C1 segment of cervical spinal cord (tissue), 14 donors: Measurements from ENCODE around the gene CHRNG.
"Not testable (repeated sequence)": the region's sequence is repeated elsewhere in the genome, so short reads cannot be mapped to it uniquely, and the experiment has no call there.

Experiments used
- DNase-seq, 14 donors: peaks; one replicate each; lab custom pipeline; 2025; lab: John Stamatoyannopoulos, UW

CHRNG gene

DNA sequence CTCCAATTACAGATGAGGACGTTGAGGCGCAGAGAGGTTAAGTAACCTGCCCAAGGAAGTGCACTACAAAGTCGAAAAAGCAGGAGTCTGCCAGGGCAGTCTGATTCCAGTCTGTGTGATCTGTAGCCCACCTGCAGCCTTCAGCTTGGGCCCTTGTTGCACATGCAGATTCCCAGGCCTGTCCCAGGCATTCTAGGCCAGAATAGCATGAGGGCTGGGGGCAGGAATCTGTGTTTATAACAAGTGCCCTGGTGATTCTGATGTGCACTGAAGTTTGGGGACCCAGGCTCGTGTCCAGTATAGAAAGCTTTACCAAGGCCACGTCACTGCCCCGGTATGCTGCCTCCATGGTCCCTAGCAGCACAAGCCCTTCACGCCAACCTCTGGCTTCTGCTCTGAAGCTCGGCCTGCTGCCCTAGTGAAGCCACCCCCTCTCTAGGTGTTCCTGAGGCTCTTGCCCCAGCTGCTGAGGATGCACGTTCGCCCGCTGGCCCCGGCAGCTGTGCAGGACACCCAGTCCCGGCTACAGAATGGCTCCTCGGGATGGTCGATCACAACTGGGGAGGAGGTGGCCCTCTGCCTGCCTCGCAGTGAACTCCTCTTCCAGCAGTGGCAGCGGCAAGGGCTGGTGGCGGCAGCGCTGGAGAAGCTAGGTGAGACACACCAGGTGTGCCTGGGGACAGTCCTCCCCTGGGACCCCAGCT is 4.6 kb downstream of the CHRNG start:
- no peak for DNase-seq

DNA sequence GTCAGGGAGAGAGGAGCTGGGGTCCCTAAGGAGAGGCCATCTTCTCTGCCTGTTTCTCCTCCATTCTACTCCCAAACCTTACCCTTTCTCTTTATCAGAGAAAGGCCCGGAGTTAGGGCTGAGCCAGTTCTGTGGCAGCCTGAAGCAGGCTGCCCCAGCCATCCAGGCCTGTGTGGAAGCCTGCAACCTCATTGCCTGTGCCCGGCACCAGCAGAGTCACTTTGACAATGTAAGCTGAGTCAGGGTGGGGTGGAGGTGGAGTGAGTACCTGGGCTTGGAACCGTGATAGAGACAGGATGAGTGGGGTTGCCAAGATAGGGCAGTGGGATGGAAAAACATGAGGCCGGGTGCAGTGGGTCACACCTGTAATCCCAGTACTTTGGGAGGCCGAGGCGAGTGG is 5.2 kb downstream of the CHRNG start:
- no peak for DNase-seq

DNA sequence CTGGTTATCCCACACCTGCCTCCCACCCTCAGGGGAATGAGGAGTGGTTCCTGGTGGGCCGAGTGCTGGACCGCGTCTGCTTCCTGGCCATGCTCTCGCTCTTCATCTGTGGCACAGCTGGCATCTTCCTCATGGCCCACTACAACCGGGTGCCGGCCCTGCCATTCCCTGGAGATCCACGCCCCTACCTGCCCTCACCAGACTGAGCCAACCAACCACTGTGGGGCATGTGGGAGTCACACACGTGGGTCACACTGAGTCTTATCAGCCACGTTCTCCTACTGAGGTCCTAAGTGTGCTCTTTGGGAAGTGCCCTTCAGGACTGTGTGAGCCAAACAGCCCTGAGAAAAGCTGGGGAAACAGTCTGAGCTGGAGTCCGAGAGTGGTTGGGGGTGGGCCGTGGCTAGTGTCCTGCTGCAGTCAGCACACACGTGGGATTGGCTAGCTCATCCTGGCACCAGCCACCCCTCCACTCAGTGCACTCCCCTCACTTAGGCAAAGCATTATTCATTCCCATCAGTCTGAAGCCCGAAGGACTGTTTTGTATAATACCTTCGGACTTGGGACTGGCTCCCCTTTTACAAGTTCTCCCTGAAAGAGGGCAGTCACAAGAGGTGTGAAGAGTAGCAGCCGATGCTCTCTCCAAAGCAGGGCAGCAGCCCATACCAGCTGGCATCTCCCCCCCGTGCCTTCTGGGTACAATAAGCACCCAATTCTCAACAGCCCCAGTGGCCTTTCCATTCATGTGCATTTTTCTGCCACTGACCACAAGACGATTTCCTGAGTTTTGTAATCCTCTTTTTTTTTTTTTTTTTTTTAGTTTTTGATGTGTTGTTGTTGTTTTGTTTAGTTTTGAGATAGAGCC is 6.3 kb downstream of the CHRNG start:
- peak in 1 of 14 donors; percentile 22 for DNase-seq

DNA sequence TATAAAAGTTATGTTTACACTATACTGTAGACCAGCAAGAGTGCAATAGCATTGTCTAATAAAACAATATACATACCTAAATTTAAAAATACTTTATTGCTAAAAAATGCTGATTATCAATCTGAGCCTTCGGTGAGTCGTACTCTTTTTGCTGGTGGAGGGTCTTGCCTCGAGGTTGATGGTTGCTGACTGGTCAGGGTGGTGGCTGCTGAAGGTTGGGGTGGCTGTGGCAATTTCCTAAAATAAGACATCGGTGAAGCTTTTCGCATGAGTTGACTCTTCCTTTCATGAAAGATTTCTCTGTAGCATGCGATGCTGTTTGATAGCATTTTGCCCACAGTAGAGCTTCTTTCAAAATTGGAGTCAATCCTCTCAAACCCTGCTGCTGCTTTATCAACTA is 8.5 kb downstream of the CHRNG start:
- no peak for DNase-seq

DNA sequence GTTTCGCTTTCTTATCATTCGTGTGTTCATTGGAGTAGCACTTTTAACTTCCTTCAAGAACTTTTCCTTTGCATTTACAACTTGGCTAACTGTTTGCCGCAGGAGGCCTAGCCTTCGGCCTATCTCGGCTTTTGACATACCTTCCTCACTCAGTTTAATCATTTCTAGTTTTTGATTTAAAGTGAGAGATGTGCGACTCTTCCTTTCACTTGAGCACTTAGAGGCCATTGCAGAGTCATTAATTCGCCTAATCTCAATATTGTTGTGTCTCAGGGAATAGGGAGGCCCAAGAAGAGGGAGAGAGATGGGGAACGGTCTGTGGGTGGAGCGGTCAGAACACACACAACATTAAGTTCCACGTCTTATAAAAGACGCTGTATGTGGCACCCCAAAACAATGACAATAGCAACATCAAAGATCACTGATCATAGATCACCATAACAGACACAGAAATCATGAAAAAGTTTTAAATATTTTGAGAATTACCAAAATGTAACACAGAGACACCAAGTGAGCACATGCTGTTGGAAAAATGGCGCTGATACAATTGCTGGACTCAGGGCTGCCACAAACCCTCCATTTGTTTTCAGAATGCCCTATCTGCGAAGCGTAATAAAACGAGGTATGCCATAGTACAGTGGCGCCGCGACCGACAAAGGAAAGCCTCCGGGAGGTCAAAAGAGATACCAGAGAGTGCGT is 10.3 kb downstream of the CHRNG start:
- no peak for DNase-seq

DNA sequence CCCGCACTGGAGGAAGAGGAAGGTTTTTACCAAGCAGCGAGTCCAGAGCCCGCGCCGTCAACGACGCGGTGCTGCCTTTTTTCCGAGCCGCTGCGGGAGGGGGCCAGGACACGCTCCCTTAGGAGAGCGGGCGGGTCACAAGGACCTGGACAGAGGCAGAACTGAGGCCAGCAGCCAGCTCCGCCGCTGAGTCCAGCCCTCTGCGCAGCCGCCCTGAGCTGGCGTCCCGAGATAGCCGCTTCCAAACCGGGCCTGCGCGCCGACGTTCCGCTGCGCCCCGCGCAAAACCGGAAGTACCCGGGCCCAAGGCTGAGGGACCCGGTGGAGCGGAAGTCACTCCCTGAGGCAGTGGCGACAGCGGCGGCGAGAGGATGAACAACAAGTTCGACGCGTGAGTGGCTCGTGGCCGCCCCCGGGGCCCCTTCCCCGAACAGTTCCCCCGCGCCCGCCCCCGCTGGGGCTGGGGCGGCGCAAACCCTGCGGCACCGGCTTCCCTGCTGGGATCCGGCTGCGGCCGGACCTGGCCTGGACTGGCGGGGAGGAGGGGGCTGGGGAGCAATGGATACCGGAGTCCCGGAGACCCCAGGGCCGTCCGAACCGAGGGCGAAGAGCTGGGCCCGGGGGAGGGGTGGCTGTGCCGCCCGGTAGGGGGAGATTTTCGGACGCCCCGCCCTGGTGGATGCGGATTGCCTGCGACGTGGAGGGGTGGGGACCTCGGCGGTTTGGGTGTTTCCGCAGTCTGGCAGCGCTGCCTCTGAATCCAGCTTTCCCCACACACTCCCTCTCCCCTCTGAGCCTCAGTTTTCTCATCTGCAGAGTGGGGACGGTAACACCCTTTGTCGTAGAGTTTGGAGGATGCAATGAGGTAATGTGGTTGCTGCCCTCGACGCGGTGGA is 11.1 kb downstream of the CHRNG start, which contains the start of the genes EIF4E2 and TIGD1:
TSS of gene EIF4E2 (plus strand) at position 336 of the 896 bp plus-strand sequence. CDS start at position 372, 36 bp downstream.
TSS of gene TIGD1 (minus strand) at position 204 of the 896 bp plus-strand sequence. CDS start 675 bp downstream, outside the sequence.
- peak; percentile 49 to 97 (median 94) for DNase-seq

DNA sequence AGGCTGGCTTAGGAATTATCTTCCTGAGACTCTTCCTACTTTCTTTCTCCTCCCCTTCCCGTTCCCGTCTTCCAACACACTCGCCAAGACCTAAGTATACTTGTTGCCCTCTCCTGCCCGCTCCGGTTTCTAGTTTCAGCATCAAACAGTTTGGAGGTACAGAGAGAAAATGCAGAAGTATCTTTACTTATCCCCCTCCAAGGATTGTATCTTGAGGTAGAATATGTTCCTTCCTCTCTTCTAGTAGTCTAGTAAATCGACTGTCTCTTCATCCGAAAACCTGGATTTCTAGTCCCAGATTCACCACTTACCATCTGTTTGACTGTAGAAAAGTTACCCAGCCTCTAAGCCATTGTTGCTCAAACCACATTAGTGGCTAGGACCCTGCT is 11.8 kb downstream of the CHRNG start:
- DNase-seq: no peak

DNA sequence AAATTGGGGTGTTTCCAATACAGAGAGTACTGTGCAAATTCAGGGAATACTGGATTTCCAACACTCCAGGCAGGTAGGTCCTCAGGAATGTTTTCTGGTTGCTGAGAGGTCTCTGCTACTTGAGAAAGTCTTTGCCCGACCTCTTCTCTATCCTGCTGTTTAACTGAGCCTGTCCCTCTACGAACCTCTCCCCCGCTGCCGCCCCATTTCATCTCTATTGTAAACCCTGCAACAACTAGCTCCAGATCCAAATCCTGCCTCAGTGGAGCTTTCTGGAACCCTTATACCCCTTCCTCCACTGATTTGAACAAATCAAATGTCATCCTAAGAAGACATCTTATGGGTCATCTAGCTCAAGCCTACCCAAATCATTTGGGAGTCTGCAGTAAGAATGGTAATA is 12.3 kb downstream of the CHRNG start:
- DNase-seq: no peak

DNA sequence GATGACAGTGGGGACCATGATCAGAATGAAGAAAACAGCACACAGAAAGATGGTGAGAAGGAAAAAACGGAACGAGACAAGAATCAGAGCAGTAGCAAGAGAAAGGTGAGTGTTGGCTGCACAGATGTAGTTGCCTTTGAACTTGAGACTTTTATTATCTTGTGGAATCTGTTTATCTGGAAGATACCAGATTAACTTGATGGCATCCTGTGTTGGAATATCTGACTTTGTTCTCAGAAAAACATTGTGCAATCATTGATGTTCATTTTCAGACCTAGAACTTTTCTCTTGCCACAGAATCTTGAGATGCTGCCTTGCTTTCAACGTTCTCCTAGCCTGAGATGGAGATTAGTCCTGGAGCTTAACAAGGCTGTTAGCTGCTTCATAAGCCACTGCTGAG is 16.9 kb downstream of the CHRNG start:
- DNase-seq: no peak

DNA sequence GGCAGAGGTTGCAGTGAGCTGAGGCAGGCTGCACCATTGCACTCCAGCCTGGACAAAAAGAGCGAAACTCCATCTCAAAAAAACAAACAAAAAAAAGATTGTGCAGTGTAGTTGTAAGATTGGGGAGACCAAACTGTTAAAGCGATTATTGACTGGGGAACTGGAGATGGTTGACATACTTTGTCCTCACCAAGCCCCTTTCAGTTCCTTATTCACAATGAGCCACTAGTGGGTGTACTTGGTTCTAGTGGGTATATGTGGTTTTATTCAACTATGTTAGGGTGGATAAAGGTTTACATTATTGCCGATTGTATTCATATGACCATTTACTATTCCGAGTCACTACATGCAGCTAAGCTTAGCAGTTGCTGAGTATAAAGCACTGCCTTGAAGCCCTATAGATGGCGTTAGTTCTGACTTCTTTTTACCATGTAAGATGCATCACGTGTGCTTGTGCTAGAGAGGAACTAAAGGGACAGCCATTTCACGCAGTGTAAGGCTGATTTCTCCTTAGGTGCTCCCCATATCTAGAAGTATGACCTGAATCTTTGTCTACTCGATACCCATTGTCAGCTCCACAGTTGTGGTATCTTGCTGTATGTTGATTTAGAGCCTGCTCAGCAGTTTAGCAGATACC is 23.1 kb downstream of the CHRNG start:
- no peak for DNase-seq

DNA sequence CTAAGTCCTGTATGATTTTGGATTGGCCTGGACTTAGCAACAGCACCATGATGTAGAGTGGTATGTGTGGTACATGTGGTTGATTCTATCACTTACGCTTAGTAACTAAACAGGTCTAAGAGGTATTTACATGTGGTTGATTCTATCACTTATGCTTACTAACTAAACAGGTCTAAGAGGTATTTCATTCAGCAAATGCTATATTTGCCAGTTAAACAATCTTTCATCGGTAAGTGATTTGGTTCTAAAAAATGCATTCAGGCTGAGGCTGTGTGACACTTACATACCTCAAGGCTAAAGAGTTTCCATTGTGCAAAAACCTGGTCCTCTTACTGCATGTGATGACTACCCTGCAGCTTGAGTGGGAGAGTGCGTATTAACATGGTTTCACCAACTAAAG is 24.1 kb downstream of the CHRNG start:
- no peak for DNase-seq

DNA sequence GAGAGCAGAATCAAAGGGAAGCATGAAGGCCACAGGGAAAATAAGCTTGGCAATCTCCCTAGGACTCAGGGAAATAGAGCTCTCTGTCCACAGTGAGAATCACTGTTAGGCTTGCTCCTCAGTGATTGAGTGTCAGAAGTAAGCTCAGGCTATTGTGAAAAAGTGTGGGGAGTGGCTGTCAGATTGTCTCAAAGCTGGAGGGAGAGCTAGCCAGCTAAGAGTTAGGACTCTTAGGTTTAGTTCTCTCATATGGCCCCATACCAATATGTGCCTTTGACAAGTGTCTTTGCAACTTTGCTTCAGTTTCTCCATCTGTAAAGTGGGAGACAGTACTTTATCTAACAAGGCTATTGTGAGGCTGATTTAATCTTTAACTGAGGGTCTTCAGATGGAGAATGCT is 28.2 kb downstream of the CHRNG start:
- DNase-seq: no peak

DNA sequence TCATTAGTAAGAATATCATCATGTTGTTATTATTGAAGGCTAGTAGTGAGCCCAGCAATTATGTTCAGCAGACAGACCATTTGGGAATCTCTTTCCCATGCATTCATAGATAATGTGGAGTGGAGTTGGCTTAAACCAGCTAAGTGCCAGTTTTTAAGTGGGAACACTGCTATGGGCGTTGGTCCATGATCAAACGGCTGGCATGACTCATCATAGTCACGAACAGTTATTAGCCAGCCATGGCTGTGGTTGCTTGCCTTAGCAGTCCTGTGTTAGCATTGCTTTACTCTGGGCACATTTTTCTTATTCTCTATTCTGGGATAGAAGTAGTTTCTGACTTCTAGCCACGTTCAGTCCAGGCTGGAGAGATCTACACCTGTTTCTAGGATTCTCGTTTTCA is 28.7 kb downstream of the CHRNG start:
- no peak for DNase-seq

DNA sequence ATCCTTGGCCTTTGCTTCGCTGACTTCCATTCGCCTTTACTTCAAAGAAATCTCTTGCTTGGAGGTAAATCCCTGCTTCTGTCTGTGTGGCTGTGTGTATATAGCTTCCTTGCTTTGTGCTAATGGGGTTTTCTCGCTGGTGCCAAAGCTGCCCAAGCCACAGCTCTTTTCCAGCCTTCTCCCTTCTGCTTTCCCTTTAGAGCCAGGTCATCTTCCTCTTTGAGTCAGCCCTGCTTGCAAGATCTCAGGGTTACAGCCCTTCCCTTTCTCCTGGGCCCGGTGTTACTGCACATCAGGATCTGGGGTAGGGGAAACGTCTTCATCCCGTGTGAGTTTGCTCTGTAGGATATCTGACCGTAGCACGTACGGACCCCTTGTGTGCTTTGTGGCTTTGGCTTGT is 30.0 kb downstream of the CHRNG start:
- no peak for DNase-seq

DNA sequence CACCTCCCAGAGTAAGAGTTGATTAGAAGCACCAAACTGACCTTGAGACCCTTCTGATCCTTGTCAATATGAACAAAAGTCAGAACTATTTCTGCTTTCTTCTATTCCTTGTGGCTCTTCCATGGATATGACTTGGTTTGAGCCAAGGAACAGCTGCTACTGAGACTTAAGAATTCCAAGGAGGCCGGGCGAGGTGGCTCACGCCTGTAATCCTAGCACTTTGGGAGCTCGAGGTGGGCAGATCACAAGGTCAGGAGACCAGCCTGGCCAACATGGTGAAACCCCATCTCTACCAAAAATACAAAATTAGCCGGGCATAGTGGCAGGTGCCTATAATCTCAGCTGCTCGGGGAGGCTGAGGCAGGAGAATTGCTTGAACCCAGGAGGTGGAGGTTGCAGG is 31.0 kb downstream of the CHRNG start:
- not testable (repeated sequence) for DNase-seq

DNA sequence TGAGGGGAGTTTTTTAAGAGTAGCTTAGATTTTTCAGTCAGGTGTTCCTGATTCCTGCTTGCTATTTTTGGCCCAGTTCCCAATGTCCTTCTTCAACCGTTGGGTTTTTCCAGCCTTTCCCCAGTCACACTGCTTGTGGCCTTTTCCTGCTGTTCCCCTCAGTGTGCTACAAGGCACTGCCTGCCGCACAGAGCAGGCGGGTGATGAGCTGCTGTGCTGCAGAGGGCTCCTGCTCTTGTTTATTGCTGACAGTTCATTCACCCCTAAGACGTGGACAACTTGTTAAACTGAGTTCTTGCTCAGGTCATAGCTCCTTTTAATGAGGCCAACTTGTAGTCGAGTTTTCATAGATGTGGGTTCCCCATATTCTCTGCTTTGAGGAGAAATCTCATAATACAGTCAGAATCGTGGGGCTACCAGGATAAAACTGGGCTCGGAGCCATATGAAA is 31.6 kb downstream of the CHRNG start:
- DNase-seq: peak in 2 of 14 donors; percentile 16 to 27

DNA sequence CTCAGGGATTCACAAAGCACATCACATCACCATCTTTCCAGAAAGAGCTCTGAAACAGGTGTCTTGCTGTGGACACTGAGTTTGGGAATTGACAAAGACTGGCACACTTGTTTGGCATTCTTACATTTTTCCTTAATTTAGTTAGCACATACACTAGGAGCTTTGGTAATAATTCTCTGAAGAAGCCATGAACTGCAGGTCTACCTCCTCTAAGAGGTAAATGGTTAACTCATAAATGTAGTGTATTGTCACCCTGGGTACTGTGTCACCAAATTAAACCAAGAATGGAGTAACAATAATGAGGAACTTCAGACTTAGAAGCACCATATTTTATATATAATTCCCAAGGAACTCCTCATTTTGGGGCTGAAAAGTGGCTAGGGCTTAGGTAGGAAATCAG is 33.5 kb downstream of the CHRNG start:
- DNase-seq: no peak

DNA sequence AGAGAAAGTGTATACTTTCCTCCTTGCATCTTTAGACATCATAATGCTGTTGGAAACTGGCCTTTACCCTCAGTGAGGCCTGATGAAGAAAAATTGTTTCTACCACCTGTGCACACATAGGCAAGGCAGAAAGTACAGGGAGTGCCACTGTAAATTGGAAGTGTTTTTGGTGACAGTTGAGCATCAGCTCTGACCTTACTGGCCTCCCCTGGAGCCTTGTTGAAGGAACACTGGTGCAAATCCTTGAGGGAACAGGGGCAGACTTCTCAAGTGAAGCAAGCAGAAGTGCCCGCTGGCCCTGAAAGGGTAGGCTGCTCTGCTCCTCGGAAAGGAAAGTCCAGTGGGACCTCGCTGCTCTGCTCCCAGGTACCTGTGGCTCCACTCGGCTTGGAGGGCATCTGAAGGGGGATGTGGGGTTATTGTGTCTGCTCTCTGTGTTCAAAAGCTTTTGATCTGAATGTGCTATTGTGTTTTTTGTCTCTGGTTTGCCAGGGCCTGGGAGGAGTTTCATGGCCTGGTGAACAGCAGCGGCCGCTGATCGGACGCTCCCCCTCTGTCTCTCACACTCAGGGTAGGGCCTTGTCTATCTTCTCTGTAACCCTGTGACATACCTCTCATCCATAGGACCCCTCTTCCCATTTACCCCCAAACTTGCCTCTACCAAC is 34.4 kb downstream of the CHRNG start:
- DNase-seq: peak in 3 of 14 donors; percentile 16 to 22 (median 18)

DNA sequence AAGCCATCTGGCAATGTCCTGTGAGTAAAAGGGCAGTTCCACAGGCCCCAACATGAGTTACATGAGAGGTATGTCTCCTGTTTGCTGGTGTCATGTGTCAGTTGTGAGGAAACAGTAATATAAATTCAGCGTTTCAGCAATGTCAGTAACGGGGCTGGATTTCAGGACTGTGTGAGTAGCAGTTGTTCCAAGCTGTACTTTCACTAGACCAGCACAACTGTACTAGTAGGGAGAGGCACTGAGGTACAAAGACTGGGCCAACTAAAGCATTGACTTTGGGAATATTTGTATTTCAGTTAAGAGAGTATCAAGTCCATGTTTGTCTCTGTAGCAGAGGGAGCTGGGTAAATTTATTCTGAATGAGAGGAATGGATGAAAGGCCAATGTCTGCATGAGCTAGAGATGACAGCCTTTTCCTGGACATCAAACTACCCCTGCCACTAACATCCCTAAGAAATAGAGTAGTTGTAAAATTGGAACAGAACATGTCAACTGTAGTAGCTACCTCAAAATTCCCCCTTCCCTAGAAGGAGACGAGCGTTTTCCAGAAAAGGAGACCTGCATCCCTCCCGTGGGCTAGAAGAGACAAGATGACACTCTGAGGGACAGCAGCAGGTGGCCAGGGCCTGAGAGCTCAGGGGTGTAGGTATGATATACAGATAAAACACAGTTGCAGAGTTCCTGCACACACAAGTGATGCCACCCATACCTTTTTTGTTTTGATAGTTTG is 35.3 kb downstream of the CHRNG start:
- no peak for DNase-seq
